GM12878 (cell line): ENCODE data around the gene SLC34A3. TPM values are rescaled to one million over a fixed set of nuclear protein-coding genes. Genes with fewer than 3 reads are reported as not detected.

ENCODE experiments used
- ATAC-seq: fragments of 200-7000 bp; cut with Tn5 transposase; 3 replicates; pipeline ENCODE4 v1.9.1; 2020; ENCODE audit warnings: mild to moderate bottlenecking, moderate library complexity
- BruUV-seq: library from RNA; stranded (reverse); fragments of 400-500 nt; replicated peaks from 2 replicates; lab custom pipeline; 2021; lab: Mats Ljungman, UMichigan
- CTCF ChIA-PET: fragments of 300-600 bp; sonication (Branson Sonifier 250); formaldehyde crosslinking; extraction: SDS; loops from one replicate; lab custom pipeline; 2021; ENCODE audit warnings: inconsistent platforms; lab: Yijun Ruan, JAX
- POLR2A ChIA-PET: fragments of 350-600 bp; formaldehyde crosslinking; extraction: SDS; loops from one replicate; lab custom pipeline; 2021; ENCODE audit warnings: inconsistent platforms; lab: Charles Lee
- RAD21 ChIA-PET: fragments of 300-600 bp; sonication (Branson Sonifier 250); formaldehyde crosslinking; loops from one replicate; lab custom pipeline; 2023; ENCODE audit warnings: antibody characterized with exemption; ENCODE audit not compliant: unreplicated experiment; lab: Charles Lee
- SMC1A ChIA-PET: fragments of 300-600 bp; sonication (Branson Sonifier 250); formaldehyde crosslinking; loops from one replicate; lab custom pipeline; 2023; ENCODE audit not compliant: unreplicated experiment, uncharacterized antibody; lab: Charles Lee
- DNase-seq: peaks from one replicate; pipeline ENCODE4 v3.0.0-alpha.2; 2011; ENCODE audit warnings: low read depth, low spot score
- FAIRE-seq: peaks from 3 replicates; lab custom pipeline; 2011; peaks lifted over from hg19 to GRCh38; lab: Jason Lieb, UNC
- H2AFZ ChIP-seq: 2 replicates; pipeline ENCODE4 v1.6.0; 2011; ENCODE audit warnings: low read depth, low read length, control low read depth; ENCODE audit not compliant: control insufficient read depth
- H3K27ac ChIP-seq: 2 replicates; pipeline ENCODE4 v1.5.1; 2011; ENCODE audit warnings: control low read depth; ENCODE audit not compliant: control insufficient read depth, insufficient read depth
- H3K27me3 ChIP-seq, 2 experiments: replicated peaks in 1 of 2; 2 replicates each; pipeline versions ENCODE4 v1.6.0 to v1.6.1; 2011; ENCODE audit warnings: low read length in 1 of 2; ENCODE audit not compliant: control insufficient read depth in 2 of 2, insufficient read depth in 2 of 2
- H3K36me3 ChIP-seq, 2 experiments: 2 replicates each; pipeline ENCODE4 v1.5.1; 2011; ENCODE audit warnings: low read length in 1 of 2; ENCODE audit not compliant: control insufficient read depth in 2 of 2, insufficient read depth in 2 of 2
- H3K4me1 ChIP-seq: 2 replicates; pipeline ENCODE4 v1.6.1; 2011; ENCODE audit warnings: mild to moderate bottlenecking, low read length, moderate library complexity, mixed read lengths; ENCODE audit not compliant: control insufficient read depth, insufficient read depth
- H3K4me2 ChIP-seq: 2 replicates; pipeline ENCODE4 v1.6.0; 2011; ENCODE audit warnings: control low read depth; ENCODE audit not compliant: control insufficient read depth, insufficient read depth
- H3K4me3 ChIP-seq: fragments of 200-600 bp; sonication (generic); 2 replicates; pipeline ENCODE4 v1.5.1; 2016
- H3K79me2 ChIP-seq: 2 replicates; pipeline ENCODE4 v1.6.0; 2011; ENCODE audit warnings: low read length; ENCODE audit not compliant: control insufficient read depth, insufficient read depth
- H3K9ac ChIP-seq: 2 replicates; pipeline ENCODE4 v1.8.0; 2011; ENCODE audit warnings: low read length, control low read depth, mixed read lengths; ENCODE audit not compliant: control insufficient read depth, insufficient read depth
- H3K9me3 ChIP-seq: replicated peaks from 3 replicates; pipeline ENCODE4 v1.5.1; 2011; ENCODE audit warnings: mild to moderate bottlenecking, low read length; ENCODE audit not compliant: control insufficient read depth, insufficient read depth
- H4K20me1 ChIP-seq: 2 replicates; pipeline ENCODE4 v1.6.0; 2011; ENCODE audit not compliant: control insufficient read depth, insufficient read depth
- BACH1 ChIP-seq: fragments of 450-650 bp; IDR thresholded peaks from 2 replicates; pipeline ENCODE4 v1.6.1; 2017; ENCODE audit warnings: mild to moderate bottlenecking, borderline replicate concordance
- CEBPB ChIP-seq, 2 experiments: fragments of 150-350 bp in 1 of 2; IDR thresholded peaks; 2 replicates each; pipeline ENCODE4 v1.6.1; 2012 to 2014; ENCODE audit warnings: low read depth in 2 of 2, low read length in 2 of 2, borderline replicate concordance in 1 of 2, inconsistent platforms in 1 of 2
- EGR1 ChIP-seq, 2 experiments: IDR thresholded peaks; 1 replicate in 1 of 2; 2 replicates in 1 of 2; pipeline ENCODE4 v1.6.1; 2011 to 2012; ENCODE audit warnings: low read depth in 2 of 2, low read length in 2 of 2, borderline replicate concordance in 1 of 2, mild to moderate bottlenecking in 1 of 2, moderate library complexity in 1 of 2
- EP300 ChIP-seq, 2 experiments: fragments of 150-350 bp in 1 of 2; IDR thresholded peaks; 2 replicates each; pipeline ENCODE4 v1.6.1; 2011 to 2012; ENCODE audit warnings: low read depth in 2 of 2, low read length in 2 of 2, borderline replicate concordance in 1 of 2, improper control_type of control experiment in 1 of 2, inconsistent platforms in 1 of 2; ENCODE audit not compliant: control insufficient read depth in 1 of 2
- KDM1A ChIP-seq: fragments of 200-600 bp; sonication (generic); IDR thresholded peaks from 2 replicates; pipeline ENCODE4 v1.6.1; 2016; ENCODE audit warnings: borderline replicate concordance
- MEF2A ChIP-seq: IDR thresholded peaks from 2 replicates; pipeline ENCODE4 v1.6.1; 2011; ENCODE audit warnings: low read depth, mild to moderate bottlenecking, low read length, moderate library complexity; ENCODE audit not compliant: insufficient read depth
- NRF1 ChIP-seq: conservative IDR thresholded peaks from 2 replicates; pipeline ENCODE4 v1.6.1; 2011; ENCODE audit warnings: mild to moderate bottlenecking, low read depth, low read length, improper control_type of control experiment
- RAD51 ChIP-seq: fragments of 450-650 bp; IDR thresholded peaks from 2 replicates; pipeline ENCODE4 v1.6.1; 2016; ENCODE audit warnings: moderate library complexity, mild to moderate bottlenecking, inconsistent platforms
- RFX5 ChIP-seq: IDR thresholded peaks from 2 replicates; pipeline ENCODE4 v1.6.1; 2011; ENCODE audit warnings: low read depth, low read length, improper control_type of control experiment
- RUNX3 ChIP-seq: IDR thresholded peaks from 2 replicates; pipeline ENCODE4 v1.6.1; 2012; ENCODE audit warnings: low read length, inconsistent platforms
- TCF7 ChIP-seq: IDR thresholded peaks from 2 replicates; pipeline ENCODE4 v1.6.1; 2014; ENCODE audit warnings: antibody characterized with exemption, borderline replicate concordance
- YY1 ChIP-seq: IDR thresholded peaks from 2 replicates; pipeline ENCODE4 v1.6.1; 2011; ENCODE audit warnings: low read depth, mild to moderate bottlenecking, low read length
- ZZZ3 ChIP-seq: IDR thresholded peaks from 2 replicates; pipeline ENCODE4 v1.6.1; 2011; ENCODE audit warnings: low read depth; ENCODE audit not compliant: control insufficient read depth, insufficient read length
- WGBS: methylation state at CpG from one replicate; pipeline ENCODE4 v1.1.6; 2016; ENCODE audit warnings: low lambda C conversion rate; ENCODE audit not compliant: insufficient replicate concordance, insufficient coverage; ENCODE audit errors: missing lambda C conversion rate; 5-methylcytosine and 5-hydroxymethylcytosine counted together
- in situ Hi-C: fragments of 300-500 bp; cut with MboI; formaldehyde crosslinking; loops from 9 replicates; pipeline ENCODE4 v1.14.3; 2018; ENCODE audit warnings: mixed read lengths
- intact Hi-C: fragments of 100-400 bp; cut with micrococcal nuclease; formaldehyde crosslinking; loops from one replicate; pipeline ENCODE4 v1.14.2; 2022; ENCODE audit not compliant: unreplicated experiment
- polyA plus RNA-seq, 11 experiments: library from polyadenylated mRNA; depleted of rRNA in 4 of 11; unstranded in 6 of 11; stranded (reverse) in 5 of 11; fragments of >200 nt; fragmentation: Nextera tagmentation in 4 of 11; fragmentation: Illumina TruSeq in 1 of 11; extraction: Ambion mirVana in 4 of 11; extraction: Trizol in 1 of 11; gene quantifications; 1 replicate in 1 of 11; 2 replicates in 10 of 11; pipeline versions ENCODE4 v1.2.1 to v1.2.3, GENCODE V29; 2011 to 2016; ENCODE audit warnings: inconsistent platforms in 2 of 11, missing spikeins in 2 of 11, low read depth in 1 of 11
- total RNA-seq, 4 experiments: library from RNA; depleted of rRNA in 3 of 4; stranded (reverse); fragments of >200 nt in 3 of 4; fragmentation: Illumina TruSeq in 1 of 4; extraction: Trizol in 1 of 4; gene quantifications; 2 replicates each; pipeline versions ENCODE4 v1.2.1 to v1.2.3, GENCODE V29; 2013 to 2021
- TF ChIP-seq, protein P1 (sequence below): IDR thresholded peaks from 2 replicates; pipeline ENCODE4 v1.6.1; 2011; ENCODE audit warnings: low read depth, mild to moderate bottlenecking, low read length, moderate library complexity, borderline replicate concordance; ENCODE audit errors: extremely low read depth
- TF ChIP-seq, protein P2 (sequence below): IDR thresholded peaks from 2 replicates; pipeline ENCODE4 v1.6.1; 2011; ENCODE audit warnings: borderline replicate concordance, low read depth, mild to moderate bottlenecking, moderate library complexity, mixed read lengths, low read length; ENCODE audit not compliant: insufficient read depth; ENCODE audit errors: extremely low read length

The SLC34A3 gene
- total and polyA plus RNA-seq, 10 of the 15 experiments (the other 5 are each of a cell fraction or from before 2014, with no cell fraction given), result not detected

DNA sequence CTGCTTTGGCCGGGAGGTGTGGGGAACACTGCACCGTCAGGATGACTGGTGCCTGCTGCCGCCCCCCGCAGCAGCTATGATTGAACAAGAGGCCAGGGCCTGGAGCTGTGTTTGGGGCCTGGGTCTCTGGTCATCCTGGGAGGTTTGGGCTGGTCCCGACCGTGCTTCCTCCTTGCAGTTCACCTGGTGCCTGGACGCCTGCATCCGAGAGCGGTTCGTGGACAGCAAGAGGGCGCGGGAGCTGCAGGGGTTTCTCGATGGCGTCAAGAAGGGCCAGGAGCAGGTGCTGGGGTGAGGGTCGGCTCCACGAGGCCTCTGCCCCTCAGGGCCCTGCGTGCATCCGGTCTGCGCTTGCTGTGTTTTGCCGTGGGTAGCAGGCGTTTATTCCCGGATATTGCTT, 33.4 kb downstream of the SLC34A3 start:
- H4K20me1 ChIP-seq, result no peaks in the 10 kb centered on the region
- no peak overlapping the region for H3K27ac ChIP-seq
- WGBS, result 98% methylated on average over 22 of the region's 22 CpGs
- H2AFZ ChIP-seq, result no peak overlapping the region
- H3K9ac ChIP-seq, result no peak overlapping the region
- no peak for DNase-seq
- peaks cover 11% of the 10 kb centered on the region for H3K4me1 ChIP-seq
- intact Hi-C loops, result no loop called here
- BruUV-seq, result no TSS peak
- SMC1A ChIA-PET, result no interaction called here
- RAD21 ChIA-PET, result no interaction called here
- H3K9me3 ChIP-seq, result no peaks in the 10 kb centered on the region
- TF ChIP-seq EP300 (IDR thresholded peaks at IDR 0.05; ENCODE audit: borderline replicate concordance in 1 of 2, control insufficient read depth in 1 of 2, low read depth in 2 of 2, low read length in 2 of 2) (no peak), EGR1 (IDR thresholded peaks at IDR 0.05; ENCODE audit: borderline replicate concordance in 1 of 2, low read depth in 2 of 2, low read length in 2 of 2) (no peak), RFX5 (no peak), KDM1A (no peak), CEBPB (IDR thresholded peaks at IDR 0.05; ENCODE audit: borderline replicate concordance in 1 of 2, low read depth in 2 of 2, low read length in 2 of 2) (no peak), NRF1 (no peak), ZZZ3 (no peak), RUNX3 (no peak), BACH1 (no peak), RAD51 (no peak), TCF7 (no peak), YY1 (no peak), MEF2A (no peak)
- TF ChIP-seq, protein P1, sequence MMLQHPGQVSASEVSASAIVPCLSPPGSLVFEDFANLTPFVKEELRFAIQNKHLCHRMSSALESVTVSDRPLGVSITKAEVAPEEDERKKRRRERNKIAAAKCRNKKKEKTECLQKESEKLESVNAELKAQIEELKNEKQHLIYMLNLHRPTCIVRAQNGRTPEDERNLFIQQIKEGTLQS, result no peak
- TF ChIP-seq, protein P2, sequence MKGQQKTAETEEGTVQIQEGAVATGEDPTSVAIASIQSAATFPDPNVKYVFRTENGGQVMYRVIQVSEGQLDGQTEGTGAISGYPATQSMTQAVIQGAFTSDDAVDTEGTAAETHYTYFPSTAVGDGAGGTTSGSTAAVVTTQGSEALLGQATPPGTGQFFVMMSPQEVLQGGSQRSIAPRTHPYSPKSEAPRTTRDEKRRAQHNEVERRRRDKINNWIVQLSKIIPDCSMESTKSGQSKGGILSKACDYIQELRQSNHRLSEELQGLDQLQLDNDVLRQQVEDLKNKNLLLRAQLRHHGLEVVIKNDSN, result no peak
- FAIRE-seq, result no peak
- H3K4me3 ChIP-seq, result no peak overlapping the region
- CTCF ChIA-PET, result interaction anchor here (1.8 kb wide), 1 partner anchor 8 kb away, joined by 5 read pairs; no protein-coding TSS in a partner anchor
- H3K27me3 ChIP-seq, result no peaks in the 10 kb centered on the region
- no peak for ATAC-seq
- 0 out of 2 replicates have a peak, but pooled peaks cover 2% of the 10 kb centered on the region for H3K79me2 ChIP-seq
- POLR2A ChIA-PET, result no interaction called here
- in situ Hi-C loops, result no loop called here
- no peak overlapping the region for H3K4me2 ChIP-seq
- peaks cover 2 to 14% of the 10 kb centered on the region in 2 experiments for H3K36me3 ChIP-seq
